Right atrium auricular region (tissue), 2 donors: ENCODE measurements around the gene HSPD1. TPM values are rescaled to one million over a fixed set of nuclear protein-coding genes. Genes with fewer than 3 reads are reported as not detected.
A peak's percentile ranks its signal among the peaks of the same experiment; 100 is the strongest.
"Not testable (repeated sequence)": the region's sequence is repeated elsewhere in the genome, so short reads cannot be mapped to it uniquely, and the experiment has no call there.

ENCODE experiments used
- DNase-seq: peaks from one replicate; pipeline ENCODE4 v3.0.0-alpha.2; 2019; ENCODE audit warnings: low spot score
- H3K27ac ChIP-seq, 2 donors: fragments of 200-600 bp; sonication (generic); 1 replicate in 1 of 2; 2 replicates in 1 of 2; pipeline ENCODE4 v1.5.1; 2016 to 2019
- H3K27me3 ChIP-seq, 2 donors: fragments of 200-600 bp; sonication (generic); one replicate each; pipeline versions ENCODE4 v1.5.1 to v1.6.0; 2017 to 2019
- H3K36me3 ChIP-seq: fragments of 200-600 bp; sonication (generic); one replicate; pipeline ENCODE4 v1.5.1; 2016
- H3K4me1 ChIP-seq, 2 donors: fragments of 200-600 bp; sonication (generic); one replicate each; pipeline versions ENCODE4 v1.5.1 to v1.6.0; 2017 to 2019
- H3K4me3 ChIP-seq, 2 donors: fragments of 200-600 bp; sonication (generic); 1 replicate in 1 of 2; 2 replicates in 1 of 2; pipeline ENCODE4 v1.5.1; 2017 to 2019; ENCODE audit warnings: mild to moderate bottlenecking in 1 of 2, moderate library complexity in 1 of 2
- H3K9me3 ChIP-seq, 2 donors: fragments of 200-600 bp; sonication (generic); one replicate each; pipeline ENCODE4 v1.5.1; 2019
- total RNA-seq, 2 donors: library from RNA; depleted of rRNA; stranded (reverse); fragments of >200 nt; gene quantifications; one replicate each; pipeline ENCODE4 v1.1.0, GENCODE V29; 2016
- TF ChIP-seq, protein P1 (sequence below), 2 donors: fragments of 200-600 bp; sonication (generic); IDR thresholded peaks; one replicate each; pipeline ENCODE4 v1.5.1; 2019; ENCODE audit warnings: antibody characterized with exemption in 2 of 2

The HSPD1 gene
- total RNA-seq, 2 donors from 2014 or later = 70.0 to 96.0 TPM

DNA sequence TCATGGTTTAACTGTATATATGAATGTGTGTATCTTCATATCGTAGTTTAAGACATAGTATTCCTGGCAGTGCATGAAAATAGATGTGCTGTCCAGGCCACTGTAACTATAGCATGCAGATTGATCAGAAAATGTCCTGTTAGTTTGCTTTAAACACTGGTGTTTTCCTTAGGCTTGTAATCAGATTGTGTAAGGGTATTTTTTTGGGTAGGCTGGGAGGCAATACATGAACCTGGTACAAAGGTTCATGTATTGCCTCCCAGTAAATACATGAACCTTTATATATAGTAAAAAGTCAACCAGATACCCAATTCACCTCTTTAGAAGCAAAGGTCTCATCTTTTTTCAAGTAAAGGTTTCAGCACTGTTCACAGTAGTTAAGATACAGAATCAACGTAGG lies 44.7 kb downstream of the HSPD1 start:
- TF ChIP-seq, protein P1, sequence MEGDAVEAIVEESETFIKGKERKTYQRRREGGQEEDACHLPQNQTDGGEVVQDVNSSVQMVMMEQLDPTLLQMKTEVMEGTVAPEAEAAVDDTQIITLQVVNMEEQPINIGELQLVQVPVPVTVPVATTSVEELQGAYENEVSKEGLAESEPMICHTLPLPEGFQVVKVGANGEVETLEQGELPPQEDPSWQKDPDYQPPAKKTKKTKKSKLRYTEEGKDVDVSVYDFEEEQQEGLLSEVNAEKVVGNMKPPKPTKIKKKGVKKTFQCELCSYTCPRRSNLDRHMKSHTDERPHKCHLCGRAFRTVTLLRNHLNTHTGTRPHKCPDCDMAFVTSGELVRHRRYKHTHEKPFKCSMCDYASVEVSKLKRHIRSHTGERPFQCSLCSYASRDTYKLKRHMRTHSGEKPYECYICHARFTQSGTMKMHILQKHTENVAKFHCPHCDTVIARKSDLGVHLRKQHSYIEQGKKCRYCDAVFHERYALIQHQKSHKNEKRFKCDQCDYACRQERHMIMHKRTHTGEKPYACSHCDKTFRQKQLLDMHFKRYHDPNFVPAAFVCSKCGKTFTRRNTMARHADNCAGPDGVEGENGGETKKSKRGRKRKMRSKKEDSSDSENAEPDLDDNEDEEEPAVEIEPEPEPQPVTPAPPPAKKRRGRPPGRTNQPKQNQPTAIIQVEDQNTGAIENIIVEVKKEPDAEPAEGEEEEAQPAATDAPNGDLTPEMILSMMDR (IDR thresholded peaks at IDR 0.05) = no peak
- H3K4me1 ChIP-seq = peaks cover 0 to 20% of the 10 kb centered on the region in 2 donors
- no peak for DNase-seq
- peak overlapping the region; percentile 100 for H3K27ac ChIP-seq
- peak overlapping the region; percentile 92 to 95 for H3K4me3 ChIP-seq
- H3K27me3 ChIP-seq = no peaks in the 10 kb centered on the region
- H3K36me3 ChIP-seq = peaks cover under 1% of the 10 kb centered on the region
- no peaks in the 10 kb centered on the region for H3K9me3 ChIP-seq

DNA sequence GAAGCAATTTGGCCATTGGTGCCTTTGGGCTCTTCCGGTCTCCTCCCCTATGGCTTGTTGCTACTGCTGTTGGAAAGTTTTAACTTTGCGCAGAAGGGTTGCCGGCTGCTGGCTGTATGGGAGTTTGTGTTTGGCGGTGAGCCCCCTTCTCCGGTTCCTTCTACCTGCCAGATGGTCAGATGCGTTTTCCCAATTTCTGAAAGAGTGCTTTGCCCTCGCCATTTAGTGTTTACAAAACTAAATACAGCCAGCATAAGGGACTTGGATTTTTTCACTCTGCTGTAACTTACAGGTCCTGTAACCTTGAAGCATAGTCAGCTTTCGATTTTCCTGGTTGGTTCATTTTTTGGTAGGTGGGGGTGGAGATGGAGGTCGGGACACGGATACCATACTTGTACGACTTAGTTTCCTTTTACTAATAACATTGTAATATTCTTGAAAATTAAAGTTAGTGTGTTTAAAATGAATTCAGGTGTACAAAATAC lies 45.7 kb downstream of the HSPD1 start:
- H3K4me1 ChIP-seq = peaks cover 0 to 15% of the 10 kb centered on the region in 2 donors
- DNase-seq = peak; percentile 88
- H3K27ac ChIP-seq = peak overlapping the region; percentile 100
- H3K36me3 ChIP-seq = no peaks in the 10 kb centered on the region
- H3K27me3 ChIP-seq = no peaks in the 10 kb centered on the region
- H3K9me3 ChIP-seq = no peaks in the 10 kb centered on the region
- peak overlapping the region; percentile 92 to 95 for H3K4me3 ChIP-seq
- TF ChIP-seq, protein P1 (IDR thresholded peaks at IDR 0.05) = no peak

DNA sequence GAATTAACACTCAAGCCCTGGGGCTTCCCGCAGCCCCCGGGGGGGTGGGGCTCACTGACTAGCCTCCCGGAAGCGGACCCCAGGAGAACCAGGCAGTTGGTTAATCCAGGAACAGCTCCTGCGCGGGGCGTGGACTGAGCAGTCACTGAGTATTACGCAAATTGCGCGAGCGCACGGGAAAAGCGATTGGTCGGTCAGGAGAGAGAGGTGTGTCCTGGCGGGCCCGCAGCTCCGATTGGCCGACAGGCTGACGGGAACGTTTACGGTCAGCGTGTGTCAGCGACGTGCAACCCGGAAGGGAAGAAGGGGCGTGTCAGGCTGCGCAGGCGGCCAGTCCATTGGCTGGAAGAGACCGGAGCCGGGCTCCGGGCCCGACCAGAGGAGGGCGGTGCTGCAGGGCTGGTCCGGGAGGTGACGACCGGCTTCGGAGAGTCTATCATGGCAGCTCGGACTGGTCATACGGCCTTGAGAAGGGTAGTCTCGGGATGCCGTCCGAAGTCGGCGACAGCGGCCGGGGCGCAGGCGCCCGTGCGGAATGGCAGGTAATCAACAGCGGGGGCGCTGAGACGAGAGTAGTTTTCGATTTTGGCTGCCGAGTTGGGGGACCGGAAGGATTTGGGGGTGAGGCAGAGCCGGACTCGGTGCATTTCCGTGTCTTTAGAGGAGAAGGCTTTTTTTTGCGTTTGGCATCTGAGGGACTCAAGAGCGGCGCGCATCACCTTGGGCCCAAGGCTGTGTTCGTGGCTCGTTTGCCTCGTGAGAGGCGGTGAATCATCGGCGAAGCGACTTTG lies 46.3 kb downstream of the HSPD1 start, which contains the start of gene COQ10B:
Gene COQ10B (plus strand): TSS at position 430 of the 791 bp plus-strand sequence. CDS start 9 bp downstream, at position 439.
- TF ChIP-seq, protein P1 (IDR thresholded peaks at IDR 0.05) = peak in 1 of 2 donors; percentile 45
- Histone ChIP-seq H3K9me3 (no peaks in the 10 kb centered on the region), H3K36me3 (no peaks in the 10 kb centered on the region), H3K27me3 (no peaks in the 10 kb centered on the region), H3K27ac (peak within 1 kb of the TSS; percentile 100), H3K4me1 (peaks cover 0 to 13% of the 10 kb centered on the region in 2 donors), H3K4me3 (peak within 1 kb of the TSS; percentile 92 to 95)
- peak; percentile 100 for DNase-seq

DNA sequence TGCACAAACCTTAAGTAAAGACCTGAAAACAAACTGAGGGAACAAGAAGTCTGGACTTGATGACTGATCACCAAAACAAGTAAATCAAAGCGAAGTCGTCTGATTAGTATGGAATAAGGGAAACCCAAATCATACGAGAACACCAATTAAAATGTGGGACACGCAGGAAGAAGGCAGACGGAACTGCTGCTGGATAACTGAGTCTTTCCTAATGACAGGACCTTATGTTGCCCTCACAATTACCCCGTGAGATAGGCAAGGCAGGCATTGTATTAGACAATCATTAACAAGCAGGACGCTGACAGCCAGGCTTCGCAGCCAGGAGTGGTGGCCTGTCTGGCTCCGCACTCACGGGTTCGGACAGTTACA lies 46.9 kb downstream of the HSPD1 start:
- H3K9me3 ChIP-seq = no peaks in the 10 kb centered on the region
- peaks cover 0 to 13% of the 10 kb centered on the region in 2 donors for H3K4me1 ChIP-seq
- peak overlapping the region; percentile 54 to 92 for H3K4me3 ChIP-seq
- peak overlapping the region; percentile 100 for H3K27ac ChIP-seq
- TF ChIP-seq, protein P1 (IDR thresholded peaks at IDR 0.05) = no peak
- DNase-seq = no peak
- no peaks in the 10 kb centered on the region for H3K27me3 ChIP-seq
- H3K36me3 ChIP-seq = no peaks in the 10 kb centered on the region

DNA sequence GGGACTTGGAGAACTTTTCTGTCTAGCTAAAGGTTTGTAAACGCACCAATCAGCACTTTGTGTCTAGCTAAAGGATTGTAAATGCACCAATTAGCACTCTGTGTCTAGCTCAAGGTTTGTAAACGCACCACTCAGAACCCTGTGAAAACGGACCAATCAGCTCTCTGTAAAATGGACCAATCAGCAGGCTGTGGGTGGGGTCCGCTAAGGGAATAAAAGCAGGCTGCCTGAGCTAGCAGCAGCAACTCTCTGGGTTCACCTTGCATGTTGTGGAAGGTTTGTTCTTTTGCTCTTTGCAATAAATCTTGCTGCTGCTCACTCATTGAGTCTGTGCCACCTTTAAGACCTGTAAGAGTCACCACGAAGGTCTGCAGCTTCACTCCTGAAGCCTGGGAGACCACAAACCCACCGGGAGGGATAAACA lies 48.7 kb downstream of the HSPD1 start:
- H3K27me3 ChIP-seq, DNase-seq, H3K9me3 ChIP-seq, H3K4me3 ChIP-seq, H3K36me3 ChIP-seq: not testable (repeated sequence)
- H3K27ac ChIP-seq = peak overlapping the region in 1 of 2 donors; percentile 45
- peaks cover 0 to 13% of the 10 kb centered on the region in 2 donors for H3K4me1 ChIP-seq

DNA sequence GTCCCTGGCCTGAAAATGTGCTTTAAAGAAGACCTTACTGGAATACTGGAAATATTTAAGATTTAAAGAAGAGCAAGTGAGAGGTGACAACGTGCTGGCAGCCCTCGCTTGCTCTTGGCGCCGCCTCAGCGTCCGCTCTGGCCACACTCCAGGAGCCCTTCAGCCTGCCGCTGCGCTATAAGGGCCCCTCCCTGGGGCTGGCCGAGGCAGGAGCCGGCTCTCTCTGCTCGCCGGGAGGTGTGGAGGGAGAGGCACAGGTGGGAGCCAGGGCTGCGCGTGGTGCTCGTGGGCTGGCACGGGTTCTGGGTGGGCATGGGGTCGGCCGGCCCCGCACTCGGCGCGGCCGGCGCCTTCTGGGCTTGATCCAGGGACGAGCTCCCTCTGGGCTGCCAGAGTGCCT lies 49.2 kb downstream of the HSPD1 start:
- Histone ChIP-seq H3K27me3 (no peaks in the 10 kb centered on the region), H3K36me3 (no peaks in the 10 kb centered on the region), H3K9me3 (no peaks in the 10 kb centered on the region), H3K4me3 (no peak overlapping the region), H3K4me1 (peaks cover 0 to 12% of the 10 kb centered on the region in 2 donors), H3K27ac (peak overlapping the region in 1 of 2 donors; percentile 45)
- no peak for DNase-seq
- TF ChIP-seq, protein P1 (IDR thresholded peaks at IDR 0.05) = no peak
